ENCODE results near the gene ACSL6. TPM values are rescaled to one million over a fixed set of nuclear protein-coding genes. Genes with fewer than 3 reads are reported as not detected.
A peak's percentile ranks its signal among the peaks of the same experiment; 100 is the strongest.

The ACSL6 gene
- total RNA-seq, 1 donor from 2014 or later: 4.5 TPM

DNA sequence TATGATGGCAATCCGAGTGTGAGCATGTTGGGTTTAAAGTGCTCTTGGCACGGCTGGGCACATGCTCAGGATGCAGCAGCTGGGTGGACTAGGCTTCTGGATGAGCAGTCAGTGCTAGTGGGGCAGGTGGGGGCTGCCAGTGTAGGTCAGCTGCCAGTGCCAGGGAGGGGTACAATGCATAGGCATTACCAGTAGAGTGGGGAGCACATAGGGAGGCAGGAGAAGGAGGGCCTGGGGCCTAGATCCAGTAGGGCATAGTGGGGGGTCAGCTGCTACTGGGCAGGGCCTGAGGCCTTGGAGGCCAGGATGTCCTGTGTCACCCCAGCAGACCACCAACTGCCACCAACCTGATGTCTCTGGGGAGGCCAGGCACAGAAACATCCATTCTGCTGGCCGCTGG, 24.2 kb downstream of the ACSL6 start:
- no peak for DNase-seq (ENCODE audit: low spot score)

DNA sequence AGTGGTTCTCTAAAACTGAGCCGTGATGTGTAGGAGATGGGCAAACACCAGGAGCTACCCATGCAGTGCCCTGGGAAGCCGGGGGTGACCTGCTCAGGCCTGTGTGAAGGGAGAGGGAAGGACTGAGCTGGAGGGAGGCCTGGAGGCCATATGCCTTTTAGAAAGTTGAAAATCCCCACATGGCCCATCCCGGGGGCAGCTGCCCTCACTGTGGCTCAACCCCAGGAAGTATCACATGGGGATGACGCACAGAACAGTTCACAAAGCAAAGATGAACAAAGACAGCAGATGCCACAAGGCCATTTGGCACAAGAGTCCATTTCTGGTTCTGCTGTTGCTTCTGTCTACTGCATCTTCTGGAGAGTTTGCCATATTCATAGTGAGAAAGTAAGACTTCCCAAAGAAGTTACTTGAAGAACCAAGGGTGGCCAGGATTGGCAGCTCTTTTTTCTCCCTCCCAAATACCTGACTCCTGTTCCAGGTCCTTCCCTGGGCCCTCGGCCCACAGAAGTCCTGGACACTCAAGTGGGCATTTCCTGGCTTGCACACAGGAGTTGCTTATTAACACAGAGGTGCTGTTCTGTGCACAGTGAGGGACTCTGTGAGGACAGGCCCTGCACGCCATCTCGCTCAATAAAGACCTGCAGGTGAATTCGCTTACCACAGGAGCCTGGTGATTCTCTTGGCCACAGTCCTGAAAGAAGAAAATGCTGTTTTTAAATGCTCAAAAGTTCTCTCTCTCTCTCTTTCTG, 25.1 kb downstream of the ACSL6 start:
- intact Hi-C loops (cut with DNase I): no loop called here

More for the DNA sequence above, 24.2 kb downstream of the ACSL6 start:
- intact Hi-C loops (cut with DNase I): no loop called here

DNA sequence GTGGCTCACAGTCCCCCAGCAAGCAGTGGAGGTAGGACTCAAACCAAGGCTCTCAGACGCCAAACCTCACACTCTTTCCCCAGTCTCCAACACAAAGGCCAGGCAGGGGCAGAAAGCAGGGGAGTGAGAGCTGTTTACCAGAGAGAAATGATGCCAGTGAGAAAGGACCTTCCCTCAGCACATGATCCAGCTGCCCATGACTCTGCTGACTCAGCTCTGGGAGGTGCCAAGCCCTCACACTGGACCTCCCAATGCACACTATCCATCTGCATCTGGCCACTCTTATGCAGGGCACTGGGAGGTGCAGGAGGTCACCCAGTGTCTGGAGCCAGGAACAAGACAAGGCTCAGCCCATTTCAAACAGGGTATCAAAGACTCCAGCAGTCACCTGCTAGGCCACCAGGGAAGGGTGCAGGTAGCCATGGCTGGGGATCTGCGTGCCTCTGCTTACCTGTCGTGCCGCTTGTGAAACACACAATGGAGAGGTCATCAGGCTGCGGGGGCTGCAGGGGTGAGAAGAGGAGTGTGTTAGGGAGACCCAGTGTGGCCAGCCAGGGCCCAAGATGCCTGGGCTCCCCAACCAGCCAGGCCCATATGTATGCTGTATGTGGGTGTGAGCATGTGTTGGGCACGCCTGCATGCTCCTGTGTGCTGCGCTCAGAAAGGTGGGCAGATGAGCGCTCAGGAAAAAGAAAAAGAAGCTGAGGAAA, 26.3 kb downstream of the ACSL6 start:
- intact Hi-C loops (cut with DNase I): no loop called here
- DNase-seq (ENCODE audit: low spot score): no peak

More for the DNA sequence above, 25.1 kb downstream of the ACSL6 start:
- no peak for DNase-seq (ENCODE audit: low spot score)

DNA sequence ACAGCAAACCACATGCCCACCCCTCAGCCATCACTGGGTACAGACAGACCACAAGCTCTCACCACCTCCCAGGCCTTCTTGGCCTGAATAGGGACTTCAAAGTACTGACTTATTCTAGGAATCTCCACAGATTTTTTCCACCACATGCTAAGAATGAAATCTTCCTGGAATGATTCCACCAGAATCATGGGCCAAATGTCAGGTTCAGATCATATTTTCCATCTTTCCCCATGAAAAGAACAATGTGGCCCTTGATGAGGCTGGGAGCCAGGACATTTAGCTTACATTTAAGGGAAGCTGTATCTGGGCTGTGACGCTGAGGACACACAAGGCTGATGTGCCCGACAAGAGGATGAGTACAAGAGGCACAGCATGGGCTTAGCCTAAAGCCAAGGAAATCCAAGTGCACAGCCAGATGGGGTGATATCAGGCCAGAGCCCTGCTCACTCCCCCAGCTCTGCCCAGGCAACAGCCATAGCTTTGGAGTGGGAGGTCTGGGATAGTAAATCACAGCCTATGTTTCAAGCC, 28.1 kb downstream of the ACSL6 start:
- intact Hi-C loops (cut with DNase I): no loop called here
- peak; percentile 6 for DNase-seq (ENCODE audit: low spot score)

DNA sequence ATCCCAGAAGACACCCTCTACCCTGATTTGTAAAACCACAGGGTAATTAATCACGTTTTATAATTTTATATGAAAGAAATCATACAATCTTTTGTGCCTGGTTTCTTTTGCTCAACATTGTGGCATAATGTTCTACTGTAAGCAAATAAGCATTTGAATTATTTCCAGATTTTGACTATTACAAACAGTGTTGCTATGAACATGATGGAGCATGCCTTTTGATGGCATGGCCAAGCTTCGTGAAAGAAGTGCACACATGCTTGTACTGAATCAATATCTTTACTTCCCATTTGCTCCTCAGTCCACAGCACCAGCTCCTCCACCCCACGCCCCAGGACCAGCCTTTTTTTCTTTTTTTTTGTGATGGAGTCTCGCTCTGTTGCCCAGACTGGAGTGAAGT, 29.9 kb downstream of the ACSL6 start:
- DNase-seq (ENCODE audit: low spot score): no peak
- intact Hi-C loops (cut with DNase I): no loop called here

DNA sequence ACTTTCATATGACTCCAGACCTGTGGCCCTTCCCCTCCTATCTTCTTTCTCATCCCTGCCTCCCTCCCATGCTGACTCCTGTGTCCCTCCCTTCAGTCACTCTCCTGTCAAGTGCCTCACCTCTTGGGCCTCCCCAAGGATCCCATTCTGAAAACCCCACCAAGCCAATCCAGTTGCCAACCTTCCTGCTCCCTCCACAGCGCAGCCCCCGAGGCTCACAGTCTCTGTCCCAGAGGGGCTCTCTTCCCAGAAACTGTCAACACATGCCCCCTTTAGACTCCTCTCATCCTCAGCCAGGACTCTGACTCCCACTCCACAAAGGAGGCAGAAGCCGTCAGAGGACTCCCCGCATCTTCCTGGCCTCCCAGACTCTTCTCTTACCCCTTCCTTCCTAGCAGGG, 30.8 kb downstream of the ACSL6 start:
- DNase-seq (ENCODE audit: low spot score): peak; percentile 68
- intact Hi-C loops (cut with DNase I): no loop called here

DNA sequence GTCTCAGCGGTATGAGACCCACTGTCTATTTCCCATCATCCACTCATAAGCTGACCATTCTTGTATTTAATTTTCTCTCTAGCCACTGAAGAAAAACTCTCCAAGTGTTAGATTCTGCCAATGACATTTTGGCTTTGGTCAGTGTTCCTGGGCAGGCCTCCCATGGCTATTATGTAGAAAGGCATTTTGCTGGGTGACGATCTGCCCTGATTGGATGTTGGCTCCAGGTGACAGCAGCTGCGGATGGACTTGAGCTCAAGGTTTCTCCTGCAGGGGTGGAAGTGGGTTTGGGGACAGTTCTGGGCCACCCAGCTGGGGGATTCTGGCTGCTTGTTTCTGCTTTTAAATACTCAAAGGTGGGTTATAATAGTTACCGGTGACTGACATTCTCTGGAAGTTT, 31.6 kb downstream of the ACSL6 start:
- peak; percentile 43 for DNase-seq (ENCODE audit: low spot score)
- intact Hi-C loops (cut with DNase I): no loop called here

DNA sequence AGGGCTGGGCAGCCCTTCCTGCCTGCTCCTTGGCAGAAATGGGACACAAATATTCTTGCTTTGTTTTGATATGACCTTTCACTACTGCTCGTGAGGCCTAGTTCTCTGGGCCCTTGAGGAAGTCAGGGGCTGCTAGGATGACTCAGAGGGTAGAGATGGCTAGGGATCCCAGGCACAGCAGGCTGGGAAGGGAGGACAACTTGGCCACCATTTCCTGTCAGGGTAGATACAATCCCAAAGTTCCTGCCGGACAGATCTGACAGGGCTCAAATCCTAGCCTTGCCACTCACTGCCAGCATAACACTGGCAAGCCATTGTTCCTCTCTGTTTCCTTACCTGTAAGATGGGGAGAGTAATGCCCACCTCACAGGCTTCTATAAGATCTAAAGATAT, 34.2 kb downstream of the ACSL6 start:
- intact Hi-C loops (cut with DNase I): no loop called here
- no peak for DNase-seq (ENCODE audit: low spot score)

DNA sequence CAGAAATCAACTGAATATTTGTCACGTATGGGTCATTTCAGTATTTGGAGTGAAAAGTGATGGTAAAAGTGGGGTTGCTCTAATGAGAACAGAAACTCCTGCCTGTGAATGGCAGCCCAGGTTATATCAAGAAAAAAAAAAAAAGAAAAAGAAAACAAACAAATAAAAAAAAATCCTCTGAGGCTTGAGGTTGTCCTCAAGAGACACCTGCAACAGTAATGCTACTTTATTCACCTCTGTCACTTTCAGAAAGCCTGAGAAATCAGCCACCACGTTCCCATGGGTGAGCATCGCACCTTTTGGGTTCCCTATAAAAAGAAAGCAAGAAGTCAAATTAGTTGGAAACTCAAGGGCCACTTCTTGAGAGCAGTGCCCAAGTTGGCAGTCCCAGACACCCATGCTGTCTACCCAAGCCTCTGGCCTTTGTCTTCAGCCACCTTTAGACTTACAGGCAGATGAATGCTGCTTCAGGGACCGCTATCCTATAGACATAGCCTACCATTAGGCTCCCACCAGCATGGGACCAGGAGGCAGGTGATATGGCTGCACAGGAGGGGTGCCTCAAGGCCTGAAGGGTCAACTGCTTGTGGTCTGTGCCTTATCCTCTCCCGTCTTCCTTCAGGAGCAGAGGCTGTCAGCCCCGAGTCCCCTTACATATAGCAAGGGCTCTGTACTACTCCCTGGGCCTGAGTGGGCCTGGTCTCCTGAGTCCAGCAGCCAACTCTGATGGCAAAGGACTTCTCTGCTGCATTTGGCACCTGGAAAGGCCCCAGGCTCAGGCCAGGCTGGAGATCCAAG, 34.8 kb downstream of the ACSL6 start:
- intact Hi-C loops (cut with DNase I): no loop called here
- DNase-seq (ENCODE audit: low spot score): peak; percentile 65

DNA sequence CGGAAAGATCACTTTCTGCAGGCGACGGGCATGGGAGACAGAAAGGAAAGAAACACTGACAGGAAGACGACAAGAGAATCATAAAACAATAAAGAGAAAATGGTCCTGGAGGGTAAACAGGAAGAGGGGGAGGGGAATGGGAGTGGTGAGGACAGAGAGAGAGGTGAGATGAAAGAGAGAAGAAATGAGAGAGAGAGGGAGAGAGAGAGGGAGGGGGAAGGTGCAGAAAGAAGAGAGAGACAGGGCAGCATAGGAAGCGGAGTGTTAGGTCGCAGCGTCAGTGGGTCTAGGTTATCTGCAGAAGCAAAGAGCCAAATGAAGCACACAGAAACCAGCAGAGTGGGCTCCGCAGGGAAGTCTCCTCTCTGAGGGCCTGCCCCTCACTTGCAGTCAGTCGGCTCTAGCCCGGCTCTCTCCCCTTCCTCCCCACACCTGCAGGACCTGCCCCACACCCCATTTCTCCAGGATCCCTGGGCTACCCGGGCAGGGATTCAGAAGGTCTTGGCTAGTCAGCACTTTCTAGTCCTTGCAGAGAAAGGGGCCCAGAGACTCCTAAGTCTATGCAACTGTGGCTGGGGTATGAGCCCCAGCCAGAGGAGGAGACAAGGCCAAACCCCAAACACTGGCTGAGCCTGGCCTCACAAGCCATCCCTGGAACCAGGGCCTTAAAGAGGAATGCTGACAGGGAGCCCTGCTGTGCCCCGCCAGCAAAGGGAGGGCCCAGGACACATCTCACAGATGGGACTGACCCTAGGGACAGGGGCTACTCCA, 36.3 kb downstream of the ACSL6 start:
- peak; percentile 72 for DNase-seq (ENCODE audit: low spot score)
- intact Hi-C loops (cut with DNase I): no loop called here

DNA sequence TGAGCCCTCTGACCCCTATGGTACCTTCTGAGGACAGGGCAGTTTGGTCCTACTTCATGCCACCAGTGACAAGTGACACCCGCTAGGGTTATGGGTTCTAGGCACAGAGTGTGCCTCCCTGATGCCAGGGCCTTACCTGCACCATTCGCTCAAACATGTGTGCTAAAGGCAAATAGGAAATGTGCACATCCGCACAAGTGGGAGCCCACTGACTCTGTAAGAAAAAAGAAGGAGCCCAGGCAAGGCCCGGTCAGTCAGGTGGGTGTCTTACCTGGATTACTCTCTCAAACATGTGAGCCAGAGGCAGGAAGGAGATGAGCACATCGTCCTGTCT, 36.9 kb downstream of the ACSL6 start:
- DNase-seq (ENCODE audit: low spot score): peak; percentile 31
- intact Hi-C loops (cut with DNase I): no loop called here

DNA sequence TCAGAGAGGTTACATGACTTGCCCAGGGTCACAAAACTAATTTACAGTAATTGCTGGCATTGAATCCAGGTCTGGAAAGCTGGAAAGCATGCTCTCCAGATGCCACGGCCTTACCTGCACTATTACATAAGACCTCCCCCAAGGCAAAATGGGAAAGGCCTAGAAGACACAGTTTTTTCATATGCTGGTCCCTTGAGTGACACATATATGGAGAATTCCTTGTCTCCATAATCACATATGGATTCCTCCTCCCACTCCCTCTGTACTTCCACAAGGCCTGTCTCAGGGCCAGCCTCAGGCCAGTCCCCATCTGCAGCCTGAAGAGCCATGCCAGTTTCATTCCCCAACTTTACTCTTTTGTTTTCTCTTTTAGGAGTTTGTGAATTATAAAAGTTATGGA, 37.4 kb downstream of the ACSL6 start:
- DNase-seq (ENCODE audit: low spot score): no peak
- intact Hi-C loops (cut with DNase I): no loop called here

DNA sequence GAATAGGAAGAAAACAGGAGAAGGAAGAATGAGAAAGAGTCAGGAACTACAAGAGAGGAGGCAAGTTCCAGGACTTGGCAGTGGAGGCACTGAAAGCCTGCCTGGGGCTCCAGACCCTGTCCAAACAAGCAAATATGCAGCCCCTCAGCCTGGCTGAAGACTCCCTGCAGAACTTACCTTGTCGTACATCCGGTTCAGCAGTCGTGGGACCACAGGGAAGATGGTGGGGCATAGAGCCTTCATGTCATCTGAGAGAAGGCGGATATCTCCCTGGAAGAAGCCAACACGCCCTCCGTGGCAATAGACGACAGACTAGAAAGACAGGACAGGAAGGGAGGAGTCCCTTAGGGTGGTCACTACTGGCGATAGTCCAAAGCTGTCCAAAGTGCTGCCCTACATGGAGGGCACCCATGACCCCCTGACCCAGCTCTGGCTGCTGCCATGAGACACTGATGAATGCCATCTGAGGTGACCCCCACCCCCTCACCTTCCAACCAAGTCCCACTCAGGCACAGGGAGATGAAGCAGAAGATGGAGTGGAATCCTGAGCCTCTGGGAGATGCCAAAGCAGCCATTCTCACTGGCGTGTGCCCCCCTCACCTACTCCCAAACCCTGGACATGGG, 38.3 kb downstream of the ACSL6 start:
- intact Hi-C loops (cut with DNase I): no loop called here
- DNase-seq (ENCODE audit: low spot score): peak; percentile 65

DNA sequence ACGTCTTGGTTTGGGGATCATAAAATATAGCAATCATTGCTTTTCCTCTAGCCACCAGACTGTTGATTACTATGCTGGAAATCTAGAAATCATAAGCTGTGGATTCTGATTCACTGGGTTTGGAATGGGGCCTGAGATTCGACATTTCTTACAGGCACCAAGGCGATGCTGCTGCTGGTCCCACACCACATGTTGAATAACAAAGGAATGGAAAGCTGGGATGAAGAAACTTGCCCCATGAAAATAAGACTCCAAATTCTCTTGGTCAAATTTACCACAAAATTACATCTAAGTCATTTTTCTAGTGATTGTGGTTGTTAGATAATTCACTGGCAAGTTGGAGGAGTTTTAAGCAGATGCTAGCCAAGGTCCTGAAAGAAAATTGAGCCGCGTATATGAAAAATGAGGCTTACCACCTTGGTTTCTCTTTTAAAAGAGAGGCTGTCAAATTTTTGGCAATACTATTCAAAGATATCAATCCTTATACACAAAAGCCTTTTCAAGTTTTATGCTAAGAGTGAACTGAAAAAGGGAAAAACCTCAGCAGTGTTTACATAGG, 43.0 kb downstream of the ACSL6 start:
- no peak for DNase-seq (ENCODE audit: low spot score)
- intact Hi-C loops (cut with DNase I): no loop called here

DNA sequence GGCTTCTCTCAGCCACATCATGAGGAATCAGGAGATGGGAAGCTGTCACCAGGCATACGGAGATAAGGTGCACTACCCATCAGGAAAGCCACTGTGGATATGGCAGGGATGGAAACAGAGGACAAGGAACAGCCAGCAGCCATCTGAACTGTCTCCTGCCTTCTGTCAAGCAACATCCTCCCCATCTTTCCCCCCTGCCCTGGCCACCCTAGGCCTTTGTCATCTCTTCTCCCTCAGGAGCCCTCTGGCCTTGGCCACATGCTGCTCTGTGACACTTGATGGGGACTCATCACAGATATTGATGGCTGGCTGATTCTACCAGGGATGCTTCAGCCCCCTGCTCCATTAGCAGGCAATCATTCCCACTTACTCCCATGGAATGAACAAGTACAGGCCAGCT, 44.9 kb downstream of the ACSL6 start:
- DNase-seq (ENCODE audit: low spot score): peak; percentile 59
- intact Hi-C loops (cut with DNase I): no loop called here

DNA sequence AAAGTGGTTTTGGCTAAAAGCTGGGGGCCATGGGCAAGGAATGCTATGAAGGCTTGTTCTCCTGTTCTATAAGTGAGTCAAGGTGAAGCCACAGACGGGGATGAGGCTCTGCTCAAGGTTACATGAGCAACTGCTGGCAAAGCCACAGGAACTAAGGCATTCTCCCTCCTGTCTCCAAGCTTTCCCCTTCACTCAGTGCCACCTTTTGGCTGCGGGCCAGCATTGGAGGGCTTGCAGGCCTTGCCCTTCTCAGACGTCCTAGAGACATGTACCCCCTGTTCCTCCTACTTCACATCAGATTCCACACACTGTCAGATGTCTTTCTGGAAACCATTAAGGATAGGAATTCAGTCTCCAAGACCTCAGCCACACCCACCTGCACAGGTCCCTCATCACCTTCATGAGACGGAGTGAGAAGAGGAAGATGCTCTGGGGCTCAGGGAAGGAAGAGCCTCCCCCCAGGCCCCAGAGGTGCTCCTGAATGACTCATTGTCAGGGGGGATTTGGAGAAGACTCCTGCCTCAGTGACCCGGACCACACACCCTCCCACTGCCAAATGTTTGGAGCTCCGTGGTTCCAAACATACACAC, 45.5 kb downstream of the ACSL6 start:
- intact Hi-C loops (cut with DNase I): no loop called here
- peak; percentile 41 for DNase-seq (ENCODE audit: low spot score)

DNA sequence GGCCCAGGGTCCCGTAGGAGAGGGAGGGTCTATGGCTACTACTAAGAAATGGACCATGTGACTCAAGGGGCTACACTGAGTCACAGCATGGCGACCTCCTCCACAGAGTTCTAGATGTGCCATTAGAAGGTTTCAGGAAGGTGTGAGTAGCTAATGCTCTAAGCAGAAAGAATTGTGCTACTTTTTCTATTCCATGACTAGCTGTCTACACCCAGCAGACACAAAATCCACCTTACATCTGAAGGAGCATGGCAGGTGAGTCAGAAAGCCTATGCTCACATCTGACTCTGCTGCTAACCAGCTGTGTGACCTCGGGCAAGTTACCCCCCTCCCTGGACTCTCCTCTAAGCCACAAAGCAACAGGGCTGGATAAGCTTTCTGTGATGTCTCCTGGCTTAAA, 51.6 kb downstream of the ACSL6 start:
- DNase-seq (ENCODE audit: low spot score): no peak
- intact Hi-C loops (cut with DNase I): no loop called here

DNA sequence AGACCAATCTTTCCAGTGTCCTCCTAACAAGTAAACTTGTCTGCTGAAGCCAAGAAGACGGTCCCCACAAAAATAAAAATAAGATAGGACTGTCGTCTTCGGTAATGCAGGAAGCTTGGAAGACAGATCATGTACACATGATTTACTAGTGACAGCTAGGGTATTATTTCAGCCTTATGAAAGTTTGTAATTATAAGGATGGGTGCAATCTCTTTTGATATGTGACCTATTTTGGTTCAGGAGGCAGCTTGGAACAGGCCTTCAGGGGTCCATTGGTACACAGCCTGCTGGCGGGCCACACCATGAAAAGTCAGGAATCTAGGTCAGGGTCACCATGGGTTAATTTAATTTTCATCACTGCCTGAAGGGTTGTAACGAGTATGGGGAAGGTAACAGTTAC, 52.3 kb downstream of the ACSL6 start:
- intact Hi-C loops (cut with DNase I): no loop called here
- no peak for DNase-seq (ENCODE audit: low spot score)
